ENCODE results near the gene NR2F2. TPM values are rescaled to one million over a fixed set of nuclear protein-coding genes. Genes with fewer than 3 reads are reported as not detected.

Gene NR2F2
- total RNA-seq, 4 donors from 2014 or later, result 10.5 to 21.5 (median 18.9) TPM

- TF ChIP-seq CTCF (IDR thresholded peaks at IDR 0.05; ENCODE audit: low read depth), result no peak
Measured at GRCh38 chr15:96324192-96324895, 6.2 kb upstream of the NR2F2 start.

GRCh38 chr15:96324940-96325540 is 5.5 kb upstream of the NR2F2 start:
- no peak for TF ChIP-seq CTCF (IDR thresholded peaks at IDR 0.05; ENCODE audit: low read depth)

GRCh38 chr15:96325541-96326327 is 4.8 kb upstream of the NR2F2 start:
- no peak for TF ChIP-seq CTCF (IDR thresholded peaks at IDR 0.05; ENCODE audit: low read depth)

- TF ChIP-seq CTCF (IDR thresholded peaks at IDR 0.05; ENCODE audit: low read depth), result no peak
Measured at GRCh38 chr15:96326328-96327154, 4.0 kb upstream of the NR2F2 start.

- TF ChIP-seq CTCF (IDR thresholded peaks at IDR 0.05; ENCODE audit: low read depth), result no peak
Measured at GRCh38 chr15:96327155-96327741, 3.3 kb upstream of the NR2F2 start.

GRCh38 chr15:96328181-96328876 is 2.2 kb upstream of the NR2F2 start:
- TF ChIP-seq CTCF (IDR thresholded peaks at IDR 0.05; ENCODE audit: low read depth), result no peak

All from subcutaneous adipose tissue (tissue), 4 donors.